Astrocyte (in vitro differentiated cells and primary cell): ENCODE data around the gene SUMO3. TPM values are rescaled to one million over a fixed set of nuclear protein-coding genes. Genes with fewer than 3 reads are reported as not detected.
A peak's percentile ranks its signal among the peaks of the same experiment; 100 is the strongest.

Source experiments
- DNase-seq: peaks from one replicate; pipeline ENCODE4 v3.0.0-alpha.2; 2010; ENCODE audit warnings: low read depth
- FAIRE-seq: peaks from 2 replicates; lab custom pipeline; 2011; peaks lifted over from hg19 to GRCh38; lab: Jason Lieb, UNC
- H2AFZ ChIP-seq: 2 replicates; pipeline ENCODE4 v1.6.0; 2012; ENCODE audit warnings: low read depth, low read length, inconsistent platforms
- H3K27ac ChIP-seq: 2 replicates; pipeline ENCODE4 v1.5.1; 2011; ENCODE audit warnings: low read depth, low read length, inconsistent platforms
- H3K27me3 ChIP-seq: 2 replicates; pipeline ENCODE4 v1.6.0; 2011; ENCODE audit warnings: low read length, inconsistent platforms; ENCODE audit not compliant: insufficient read depth
- H3K36me3 ChIP-seq: 2 replicates; pipeline ENCODE4 v1.5.1; 2011; ENCODE audit warnings: low read length, inconsistent platforms; ENCODE audit not compliant: insufficient read depth
- H3K4me1 ChIP-seq: 2 replicates; pipeline ENCODE4 v1.5.1; 2011; ENCODE audit warnings: low read length, inconsistent platforms; ENCODE audit not compliant: insufficient read depth
- H3K4me2 ChIP-seq: 2 replicates; pipeline ENCODE4 v1.6.0; 2012; ENCODE audit warnings: low read length, inconsistent platforms
- H3K4me3 ChIP-seq: 2 replicates; pipeline ENCODE4 v1.5.1; 2011; ENCODE audit warnings: low read depth, mild to moderate bottlenecking, low read length, inconsistent platforms; ENCODE audit not compliant: insufficient read depth
- H3K79me2 ChIP-seq: 2 replicates; pipeline ENCODE4 v1.6.0; 2012; ENCODE audit warnings: mild to moderate bottlenecking, low read length, inconsistent platforms; ENCODE audit not compliant: insufficient read depth
- H3K9ac ChIP-seq: 2 replicates; pipeline ENCODE4 v1.6.0; 2012; ENCODE audit warnings: mild to moderate bottlenecking, low read length, inconsistent platforms
- H3K9me3 ChIP-seq: 2 replicates; pipeline ENCODE4 v1.5.1; 2012; ENCODE audit warnings: low read depth, mild to moderate bottlenecking, low read length, inconsistent platforms; ENCODE audit not compliant: insufficient read depth
- H4K20me1 ChIP-seq: 2 replicates; pipeline ENCODE4 v1.6.0; 2012; ENCODE audit warnings: low read length, inconsistent platforms; ENCODE audit not compliant: insufficient read depth
- H3K27ac Mint-ChIP-seq: one replicate; pipeline ENCODE4 v1.8.0; 2021; ENCODE audit warnings: mild to moderate bottlenecking, mixed read lengths; ENCODE audit not compliant: unreplicated experiment
- H3K27me3 Mint-ChIP-seq: one replicate; pipeline ENCODE4 v1.8.0; 2021; ENCODE audit warnings: low read depth, mixed read lengths; ENCODE audit not compliant: unreplicated experiment
- H3K36me3 Mint-ChIP-seq: one replicate; pipeline ENCODE4 v1.8.0; 2021; ENCODE audit warnings: low read depth, mixed read lengths; ENCODE audit not compliant: unreplicated experiment
- H3K4me1 Mint-ChIP-seq: one replicate; pipeline ENCODE4 v1.8.0; 2021; ENCODE audit warnings: low read depth, mixed read lengths; ENCODE audit not compliant: unreplicated experiment
- H3K4me3 Mint-ChIP-seq: one replicate; pipeline ENCODE4 v1.8.0; 2021; ENCODE audit warnings: mild to moderate bottlenecking, moderate library complexity, mixed read lengths; ENCODE audit not compliant: unreplicated experiment
- H3K9me3 Mint-ChIP-seq: one replicate; pipeline ENCODE4 v1.8.0; 2021; ENCODE audit warnings: mild to moderate bottlenecking, mixed read lengths; ENCODE audit not compliant: unreplicated experiment
- CTCF ChIP-seq: IDR thresholded peaks from 2 replicates; pipeline ENCODE4 v1.5.1; 2011; ENCODE audit warnings: low read depth, mild to moderate bottlenecking, inconsistent platforms, low read length, moderate library complexity; ENCODE audit not compliant: insufficient read depth
- EZH2 ChIP-seq: IDR thresholded peaks from 2 replicates; pipeline ENCODE4 v1.6.1; 2012; ENCODE audit warnings: mild to moderate bottlenecking, low read length, inconsistent platforms; ENCODE audit not compliant: insufficient read depth
- total RNA-seq: library from RNA; stranded (reverse); gene quantifications from 2 replicates; pipeline ENCODE4 v1.2.1, GENCODE V29; 2021

Gene SUMO3
- total RNA-seq, 1 donor from 2014 or later, result 83.5 TPM

GRCh38 chr21:44815225-44815624, 2.6 kb downstream of the SUMO3 start:
- Mint-ChIP-seq H3K4me3 (no peak overlapping the region), H3K36me3 (peaks cover 9% of the 10 kb centered on the region), H3K27ac (no peak overlapping the region), H3K4me1 (peaks cover 5% of the 10 kb centered on the region), H3K9me3 (peaks cover 9% of the 10 kb centered on the region), H3K27me3 (peaks cover 2% of the 10 kb centered on the region)
- H3K27me3 ChIP-seq, result no peaks in the 10 kb centered on the region
- FAIRE-seq (no peak), DNase-seq (no peak)
- no peak overlapping the region for H2AFZ ChIP-seq
- H3K9ac ChIP-seq, result no peak overlapping the region
- peaks cover 72% of the 10 kb centered on the region for H4K20me1 ChIP-seq
- no peaks in the 10 kb centered on the region for H3K36me3 ChIP-seq
- no peak overlapping the region for H3K4me2 ChIP-seq
- peaks cover 2% of the 10 kb centered on the region for H3K9me3 ChIP-seq
- H3K79me2 ChIP-seq, result peaks cover 73% of the 10 kb centered on the region
- no peak for TF ChIP-seq CTCF
- no peak for TF ChIP-seq EZH2
- no peak overlapping the region for H3K4me3 ChIP-seq
- H3K4me1 ChIP-seq, result no peaks in the 10 kb centered on the region
- no peak overlapping the region for H3K27ac ChIP-seq

- peaks cover 80% of the 10 kb centered on the region for H3K79me2 ChIP-seq
- Mint-ChIP-seq H3K36me3 (peaks cover 8% of the 10 kb centered on the region), H3K27ac (peak overlapping the region; percentile 34), H3K27me3 (peaks cover 6% of the 10 kb centered on the region), H3K4me1 (peaks cover 5% of the 10 kb centered on the region), H3K4me3 (no peak overlapping the region), H3K9me3 (peaks cover 2% of the 10 kb centered on the region)
- H3K27ac ChIP-seq, result no peak overlapping the region
- no peaks in the 10 kb centered on the region for H3K27me3 ChIP-seq
- no peak for TF ChIP-seq CTCF
- TF ChIP-seq EZH2, result no peak
- H3K36me3 ChIP-seq, result no peaks in the 10 kb centered on the region
- peaks cover 78% of the 10 kb centered on the region for H4K20me1 ChIP-seq
- H3K4me1 ChIP-seq, result no peaks in the 10 kb centered on the region
- H3K9ac ChIP-seq, result no peak overlapping the region
- DNase-seq (no peak), FAIRE-seq (no peak)
- H2AFZ ChIP-seq, result no peak overlapping the region
- no peak overlapping the region for H3K4me3 ChIP-seq
- H3K4me2 ChIP-seq, result no peak overlapping the region
- no peaks in the 10 kb centered on the region for H3K9me3 ChIP-seq
These were observed 3.3 kb downstream of the SUMO3 start for GRCh38 chr21:44814498-44815023.

GRCh38 chr21:44813727-44814126, 4.1 kb downstream of the SUMO3 start:
- DNase-seq (no peak), FAIRE-seq (no peak)
- no peak overlapping the region for H3K27ac Mint-ChIP-seq

More at GRCh38 chr21:44813727-44814126, 4.1 kb downstream of the SUMO3 start:
- Mint-ChIP-seq H3K9me3 (no peaks in the 10 kb centered on the region), H3K27me3 (peaks cover 6% of the 10 kb centered on the region), H3K4me1 (peaks cover 5% of the 10 kb centered on the region), H3K36me3 (peaks cover 6% of the 10 kb centered on the region), H3K4me3 (no peak overlapping the region)
- peaks cover 7% of the 10 kb centered on the region for H3K36me3 ChIP-seq
- H4K20me1 ChIP-seq, result peaks cover 86% of the 10 kb centered on the region
- H3K9me3 ChIP-seq, result no peaks in the 10 kb centered on the region
- no peaks in the 10 kb centered on the region for H3K4me1 ChIP-seq
- peaks cover 87% of the 10 kb centered on the region for H3K79me2 ChIP-seq
- H3K27me3 ChIP-seq, result no peaks in the 10 kb centered on the region
- no peak overlapping the region for H3K4me2 ChIP-seq
- TF ChIP-seq CTCF (no peak), EZH2 (no peak)
- H3K27ac ChIP-seq, result no peak overlapping the region
- no peak overlapping the region for H2AFZ ChIP-seq
- no peak overlapping the region for H3K4me3 ChIP-seq
- H3K9ac ChIP-seq, result no peak overlapping the region
